SK-N-SH (cell line): ENCODE data around the gene SMARCC2. TPM values are rescaled to one million over a fixed set of nuclear protein-coding genes. Genes with fewer than 3 reads are reported as not detected.

Experiments used
- CTCF ChIA-PET: fragments of 300-600, 350-600 bp; formaldehyde crosslinking; extraction: SDS; loops from one replicate; lab custom pipeline; 2021; lab: Yijun Ruan, JAX
- POLR2A ChIA-PET: fragments of 350-600 bp; sonication (Branson Sonifier 250); formaldehyde crosslinking; extraction: SDS; loops from one replicate; lab custom pipeline; 2020; ENCODE audit warnings: antibody characterized with exemption, inconsistent platforms; lab: Yijun Ruan, JAX
- DNase-seq: peaks from one replicate; pipeline ENCODE4 v3.0.0; 2012
- H2AFZ ChIP-seq: fragments of 200-600 bp; sonication (generic); 2 replicates; pipeline ENCODE4 v1.8.1; 2016; ENCODE audit warnings: antibody characterized with exemption, mild to moderate bottlenecking, low read depth
- H3F3A ChIP-seq: fragments of 200-600 bp; sonication (generic); replicated peaks from 2 replicates; pipeline ENCODE3; 2016; ENCODE audit warnings: antibody characterized with exemption, mild to moderate bottlenecking; ENCODE audit not compliant: insufficient read depth
- H3K27ac ChIP-seq, 2 experiments: fragments of 200-500 bp in 1 of 2; fragments of 200-600 bp in 1 of 2; sonication (Bioruptor generic) in 1 of 2; sonication (generic), shearing (Covaris generic) in 1 of 2; 2 replicates each; pipeline versions ENCODE4 v1.5.1 to v1.6.1; 2014 to 2016; ENCODE audit warnings: low read depth in 2 of 2, inconsistent platforms in 1 of 2, low read length in 1 of 2, mild to moderate bottlenecking in 1 of 2, mixed read lengths in 1 of 2
- H3K27me3 ChIP-seq: fragments of 200-600 bp; sonication (generic), shearing (Covaris generic); 2 replicates; pipeline ENCODE4 v1.6.1; 2016; ENCODE audit warnings: mixed run types; ENCODE audit not compliant: insufficient read depth
- H3K36me3 ChIP-seq, 2 experiments: fragments of 200-500 bp in 1 of 2; fragments of 200-600 bp in 1 of 2; sonication (Bioruptor generic) in 1 of 2; sonication (generic) in 1 of 2; replicated peaks in 1 of 2; 2 replicates each; pipeline versions ENCODE3 to v1.5.1; 2014 to 2016; ENCODE audit warnings: low read length in 1 of 2, mild to moderate bottlenecking in 1 of 2; ENCODE audit not compliant: insufficient read depth in 2 of 2, control insufficient read depth in 1 of 2
- H3K4me1 ChIP-seq, 2 experiments: fragments of 200-500 bp in 1 of 2; fragments of 200-600 bp in 1 of 2; sonication (Bioruptor generic) in 1 of 2; sonication (generic), shearing (Covaris generic) in 1 of 2; 2 replicates each; pipeline versions ENCODE4 v1.5.1 to v1.6.1; 2014 to 2016; ENCODE audit warnings: low read depth in 1 of 2, low read length in 1 of 2, mixed run types in 1 of 2; ENCODE audit not compliant: insufficient read depth in 2 of 2, control insufficient read depth in 1 of 2
- H3K4me2 ChIP-seq: fragments of 200-600 bp; sonication (generic), shearing (Covaris generic); 2 replicates; pipeline ENCODE4 v1.6.1; 2017; ENCODE audit warnings: mixed run types
- H3K4me3 ChIP-seq, 2 experiments: fragments of 200-500 bp in 1 of 2; fragments of 200-600 bp in 1 of 2; sonication (Bioruptor generic) in 1 of 2; sonication (generic), shearing (Covaris generic) in 1 of 2; 2 replicates each; pipeline versions ENCODE4 v1.5.1 to v1.8.1; 2014 to 2016; ENCODE audit warnings: low read depth in 2 of 2, inconsistent platforms in 1 of 2, low read length in 1 of 2, mild to moderate bottlenecking in 1 of 2, mixed read lengths in 1 of 2, moderate library complexity in 1 of 2
- H3K79me2 ChIP-seq: fragments of 200-600 bp; sonication (generic); 2 replicates; pipeline ENCODE4 v1.8.1; 2017; ENCODE audit warnings: mild to moderate bottlenecking; ENCODE audit not compliant: insufficient read depth
- H3K9ac ChIP-seq: fragments of 200-600 bp; sonication (generic); 2 replicates; pipeline ENCODE4 v1.6.1; 2017; ENCODE audit warnings: mixed run types
- H3K9me2 ChIP-seq: fragments of 200-600 bp; sonication (generic); 2 replicates; pipeline ENCODE4 v1.6.1; 2017; ENCODE audit warnings: mixed run types
- H3K9me3 ChIP-seq: fragments of 200-600 bp; sonication (generic); 2 replicates; pipeline ENCODE4 v1.6.1; 2017; ENCODE audit warnings: mixed run types, mild to moderate bottlenecking, moderate library complexity
- H4K20me1 ChIP-seq: fragments of 200-600 bp; sonication (generic); 2 replicates; pipeline ENCODE4 v1.6.1; 2017; ENCODE audit warnings: mild to moderate bottlenecking, mixed run types; ENCODE audit not compliant: insufficient read depth
- ELF1 ChIP-seq: IDR thresholded peaks from 2 replicates; pipeline ENCODE4 v1.4.0; 2012
- EP300 ChIP-seq, 2 experiments: IDR thresholded peaks; 2 replicates each; pipeline versions ENCODE4 v1.4.0 to v1.6.1; 2012; ENCODE audit warnings: borderline replicate concordance in 1 of 2, low read depth in 1 of 2, low read length in 1 of 2
- FOXJ3 ChIP-seq: sonication (generic); formaldehyde crosslinking; IDR thresholded peaks from 2 replicates; pipeline ENCODE4 v1.5.1; 2020; ENCODE audit warnings: mild to moderate bottlenecking, missing genetic modification reagents
- FOXM1 ChIP-seq: IDR thresholded peaks from 2 replicates; pipeline ENCODE4 v1.4.0; 2012; ENCODE audit warnings: low read depth, mild to moderate bottlenecking
- GABPA ChIP-seq: IDR thresholded peaks from 2 replicates; pipeline ENCODE4 v1.4.0; 2012; ENCODE audit warnings: low read depth, mild to moderate bottlenecking
- GATA2 ChIP-seq: sonication (generic); formaldehyde crosslinking; IDR thresholded peaks from 2 replicates; pipeline ENCODE4 v1.5.0; 2020; ENCODE audit warnings: mild to moderate bottlenecking, missing genetic modification reagents
- JUND ChIP-seq: IDR thresholded peaks from 2 replicates; pipeline ENCODE4 v1.4.0; 2012
- MAX ChIP-seq: IDR thresholded peaks from 2 replicates; pipeline ENCODE4 v1.4.0; 2012; ENCODE audit warnings: low read depth
- NFIC ChIP-seq: IDR thresholded peaks from 2 replicates; pipeline ENCODE4 v1.4.0; 2012; ENCODE audit warnings: borderline replicate concordance
- PBX3 ChIP-seq: IDR thresholded peaks from 2 replicates; pipeline ENCODE4; 2012
- SIN3A ChIP-seq: IDR thresholded peaks from 2 replicates; pipeline ENCODE4 v1.6.1; 2012; ENCODE audit warnings: low read depth, mild to moderate bottlenecking, low read length, moderate library complexity, borderline replicate concordance
- TCF12 ChIP-seq: IDR thresholded peaks from 2 replicates; pipeline ENCODE4 v1.4.0; 2012
- TEAD4 ChIP-seq: IDR thresholded peaks from 2 replicates; pipeline ENCODE4 v1.4.0; 2012; ENCODE audit warnings: mild to moderate bottlenecking, borderline replicate concordance; ENCODE audit not compliant: insufficient read depth
- USF2 ChIP-seq: fragments of 150-350 bp; IDR thresholded peaks from 2 replicates; pipeline ENCODE4 v1.6.1; 2017; ENCODE audit warnings: antibody characterized with exemption, low read length, low read depth, borderline replicate concordance
- WGBS: methylation state at CpG from one replicate; pipeline ENCODE4 v1.1.6; 2017; ENCODE audit warnings: low lambda C conversion rate; 5-methylcytosine and 5-hydroxymethylcytosine counted together
- polyA plus RNA-seq, 3 experiments: library from polyadenylated mRNA; depleted of rRNA; stranded (reverse); fragments of >200 nt; gene quantifications; 2 replicates each; pipeline ENCODE4 v1.2.3, GENCODE V29; 2012

Gene SMARCC2
- polyA plus RNA-seq, 1 of the 3 experiments (the other 2 are of a cell fraction) = 64.3 TPM

GRCh38 chr12:56160193-56160763, 29.0 kb downstream of the SMARCC2 start (continued):
- TF ChIP-seq EP300 (IDR thresholded peaks at IDR 0.05; ENCODE audit: borderline replicate concordance in 1 of 2, low read depth in 1 of 2, low read length in 1 of 2) (no peak), TEAD4 (no peak), ELF1 (no peak), NFIC (no peak), TCF12 (no peak)

- Histone ChIP-seq H3F3A (peaks cover 60% of the 10 kb centered on the region), H3K9me3 (no peaks in the 10 kb centered on the region), H3K4me2 (peak overlapping the region; percentile 97), H2AFZ (no peak overlapping the region), H3K27ac (peak overlapping the region; percentile 82 to 89; a peak in 3 of 4 replicates), H3K4me3 (peak overlapping the region; percentile 82 to 87), H4K20me1 (peaks cover 42% of the 10 kb centered on the region), H3K4me1 (peaks cover 23 to 28% of the 10 kb centered on the region in 2 experiments; a peak in 3 of 4 replicates), H3K79me2 (peaks cover 53% of the 10 kb centered on the region), H3K36me3 (peaks cover 54 to 55% of the 10 kb centered on the region in 2 experiments), H3K9me2 (no peaks in the 10 kb centered on the region), H3K9ac (peak overlapping the region; percentile 94), H3K27me3 (no peaks in the 10 kb centered on the region)
- DNase-seq = no peak
- POLR2A ChIA-PET = interaction anchor here (1.0 to 2.5 kb wide), 7 partner anchors 8 to 31 kb away, joined by 3 to 19 read pairs (median 4); partner anchors contain the start of genes ESYT1 and SMARCC2
- TF ChIP-seq USF2 = no peak
- no peak for TF ChIP-seq FOXJ3 (CRISPR knock-in tag)
- TF ChIP-seq MAX = no peak
- TF ChIP-seq SIN3A = 0 out of 2 replicates have a peak, but pooled peaks have one; percentile 12
- TF ChIP-seq GATA2 = no peak
- TF ChIP-seq GABPA = no peak
- no peak for TF ChIP-seq FOXM1
- no peak for TF ChIP-seq TEAD4
- 0 out of 2 replicates have a peak, but pooled peaks have one; percentile 1 for TF ChIP-seq PBX3
- TF ChIP-seq JUND = no peak
- TF ChIP-seq EP300 (IDR thresholded peaks at IDR 0.05; ENCODE audit: borderline replicate concordance in 1 of 2, low read depth in 1 of 2, low read length in 1 of 2) = no peak
- WGBS = 47% methylated on average over 4 of the region's 8 CpGs
- CTCF ChIA-PET = interaction anchor here (0.6 to 3.6 kb wide), 6 partner anchors 8 to 63 kb away, joined by 3 to 14 read pairs (median 8); partner anchors contain the start of genes ESYT1, SMARCC2 and ZC3H10
Measured at GRCh38 chr12:56159482-56160192, 29.6 kb downstream of the SMARCC2 start.
